CD4-positive, alpha-beta T cell treated with Interleukin-1 beta for 1 hour (primary cell): ENCODE results near the gene FST.

Experiments used
- DNase-seq, 2 donors: peaks; one replicate each; pipeline ENCODE4 v3.0.0-alpha.2; 2020 to 2022

FST gene

GRCh38 chr5:53480416-53481158, at the start of gene FST:
Gene FST, plus strand, starts transcription at chr5:53480629. Its CDS starts 163 bp downstream, at chr5:53480792.
- no peak for DNase-seq

- no peak for DNase-seq
These were observed 48.8 kb upstream of the FST start for GRCh38 chr5:53431665-53432064.

- DNase-seq = no peak
These were observed 47.4 kb upstream of the FST start for GRCh38 chr5:53433026-53433425.

DNA sequence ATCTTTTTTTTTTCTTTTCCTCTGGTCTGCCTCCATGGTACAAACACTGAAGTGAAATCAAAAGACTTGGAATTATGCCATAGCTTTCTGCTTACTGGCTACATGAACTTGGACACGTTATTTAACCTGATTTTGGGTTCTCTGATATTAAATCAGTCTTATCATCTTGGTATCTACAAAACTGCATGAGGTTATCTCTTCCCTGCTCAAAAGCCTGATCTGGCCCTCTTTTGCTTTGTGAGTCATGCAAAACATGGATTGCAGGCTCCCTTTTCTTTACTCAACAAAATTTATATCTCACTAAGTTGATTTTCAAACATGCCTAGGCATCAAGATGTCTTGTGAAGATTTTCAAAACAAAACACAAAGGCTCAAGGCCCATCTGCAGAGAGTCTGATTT, 45.9 kb upstream of the FST start:
- DNase-seq = no peak

DNA sequence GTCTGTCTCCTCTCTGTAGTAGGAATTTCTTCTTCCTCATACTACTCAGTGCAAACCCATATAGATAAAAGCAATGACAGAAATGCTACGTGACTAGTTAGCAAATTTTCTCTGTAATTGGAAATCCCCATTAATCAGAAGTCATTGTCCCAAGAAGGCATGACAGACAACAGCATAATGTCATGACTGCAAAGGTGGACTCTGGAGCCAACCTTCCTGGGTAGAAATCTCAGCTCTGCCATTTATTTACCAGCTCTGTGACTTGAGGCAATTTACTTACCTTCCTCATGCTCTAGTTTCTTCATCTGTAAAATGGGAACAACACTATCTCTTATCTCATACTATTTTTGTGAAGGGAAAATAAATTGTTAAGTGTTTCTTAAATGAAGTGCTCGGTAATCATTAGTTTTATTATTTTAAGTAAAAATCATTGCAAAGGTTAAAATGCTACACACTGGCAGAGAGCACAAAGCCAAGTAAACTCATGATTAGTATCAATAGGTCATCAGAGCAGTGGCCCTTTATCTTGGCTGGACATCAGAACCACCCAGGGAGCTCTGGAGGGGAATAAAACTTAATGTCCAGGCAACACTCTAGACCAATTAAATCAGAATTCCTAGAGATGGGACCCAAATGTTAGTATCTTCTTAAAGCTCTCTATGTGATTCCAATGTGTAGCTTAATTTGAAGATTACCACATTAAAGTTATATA, 43.8 kb upstream of the FST start:
- DNase-seq = no peak

DNA sequence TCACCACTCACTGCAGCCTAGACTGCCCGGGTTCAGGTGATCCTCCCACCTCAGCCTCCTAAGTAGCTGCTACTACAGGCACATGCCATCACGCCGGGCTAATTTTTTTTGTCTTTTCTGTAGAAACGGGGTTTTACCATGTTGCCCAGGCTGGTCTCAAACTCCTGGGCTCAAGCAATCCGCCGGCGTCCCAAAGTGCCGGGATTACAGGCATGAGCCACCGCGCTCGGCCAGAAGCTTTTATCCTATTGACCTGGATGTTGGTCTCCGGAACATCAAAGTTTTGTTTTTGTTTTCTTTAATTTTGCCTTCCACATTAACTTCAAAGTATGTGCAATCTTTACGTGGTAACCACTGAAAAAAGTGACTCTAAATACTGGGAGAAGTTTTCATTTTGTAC, 42.4 kb upstream of the FST start:
- DNase-seq = no peak

DNA sequence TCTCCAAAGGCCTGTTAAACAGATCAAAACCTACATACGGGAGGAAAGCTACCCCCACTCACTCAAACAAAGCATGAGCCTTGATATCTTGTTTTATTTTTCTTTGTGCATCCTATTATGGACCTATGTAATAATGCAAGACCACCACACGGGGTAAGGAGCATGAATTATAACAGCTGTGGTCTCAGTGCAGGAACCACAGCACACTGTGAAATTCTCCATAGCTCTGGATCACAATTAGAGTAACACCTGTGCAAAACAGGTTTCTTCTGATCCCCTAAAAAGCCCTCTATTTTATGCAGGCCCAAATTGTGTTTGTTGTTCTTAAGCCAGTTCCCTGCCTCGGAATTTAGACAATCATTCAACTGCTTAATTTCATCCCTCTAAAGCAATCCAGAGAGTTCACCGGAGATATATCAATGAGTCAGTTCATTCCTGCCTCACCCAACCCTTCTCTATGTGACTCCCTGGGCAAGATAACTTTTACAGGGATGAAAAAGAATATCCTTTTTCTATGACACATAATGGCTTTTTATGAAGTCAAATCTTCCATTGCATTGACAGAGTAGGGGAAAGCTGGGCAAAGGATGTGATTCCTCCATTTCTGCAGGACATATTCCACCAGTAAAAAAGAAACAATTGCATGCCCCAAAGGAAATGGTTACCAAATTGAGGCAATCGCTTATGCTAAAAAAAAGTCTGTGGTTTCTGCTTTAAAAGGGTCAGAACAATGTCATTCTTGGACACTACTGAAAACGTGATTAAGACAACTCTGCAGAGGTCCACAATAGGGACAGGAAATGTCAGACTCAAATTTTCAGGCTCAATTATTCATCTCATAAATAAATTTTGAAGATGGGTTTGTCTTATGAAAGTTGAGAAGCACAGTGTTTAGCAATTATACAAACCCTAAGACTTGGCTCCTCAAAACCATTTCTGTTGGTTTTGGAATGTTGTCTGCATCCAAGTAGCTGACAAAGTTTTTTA, 41.6 kb upstream of the FST start:
- no peak for DNase-seq

GRCh38 chr5:53442961-53443360, 37.5 kb upstream of the FST start:
- no peak for DNase-seq

GRCh38 chr5:53445569-53445968, 34.9 kb upstream of the FST start:
- no peak for DNase-seq

- DNase-seq = no peak
These were observed 33.5 kb upstream of the FST start for GRCh38 chr5:53446908-53447307.

DNA sequence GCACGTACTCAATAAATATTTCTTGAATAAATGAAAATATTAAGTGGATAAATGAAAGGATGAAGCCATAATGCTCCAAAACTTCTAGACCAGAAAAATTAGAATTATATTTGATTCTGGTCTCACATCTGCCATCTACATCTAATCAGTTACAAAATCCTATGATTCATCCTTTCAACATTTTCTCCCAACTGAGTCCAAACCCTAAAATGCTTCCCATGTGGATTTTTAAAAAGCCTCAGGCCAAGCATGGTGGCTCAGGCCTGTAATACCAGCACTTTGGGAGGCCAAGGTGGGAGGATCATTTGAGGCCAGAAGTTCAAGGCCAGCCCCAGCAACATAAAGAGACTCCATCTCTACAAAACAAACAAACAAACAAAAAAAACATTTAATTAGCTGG, 31.6 kb upstream of the FST start:
- no peak for DNase-seq

GRCh38 chr5:53453898-53454718, 26.3 kb upstream of the FST start:
- no peak for DNase-seq

DNA sequence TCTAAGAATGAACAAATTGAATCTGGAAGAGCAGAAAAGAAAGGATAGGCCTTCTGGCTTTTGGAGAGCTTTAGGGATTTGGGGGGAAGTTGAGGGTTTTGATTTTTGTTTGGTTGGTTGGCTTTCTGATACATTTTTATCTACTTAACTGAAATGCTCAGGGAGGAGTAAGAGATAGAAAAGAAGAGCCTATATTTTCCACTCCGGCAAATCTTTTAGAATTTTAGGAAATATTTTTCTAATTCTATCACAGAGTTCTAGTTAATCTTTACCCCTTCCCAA, 25.8 kb upstream of the FST start:
- DNase-seq = no peak

DNA sequence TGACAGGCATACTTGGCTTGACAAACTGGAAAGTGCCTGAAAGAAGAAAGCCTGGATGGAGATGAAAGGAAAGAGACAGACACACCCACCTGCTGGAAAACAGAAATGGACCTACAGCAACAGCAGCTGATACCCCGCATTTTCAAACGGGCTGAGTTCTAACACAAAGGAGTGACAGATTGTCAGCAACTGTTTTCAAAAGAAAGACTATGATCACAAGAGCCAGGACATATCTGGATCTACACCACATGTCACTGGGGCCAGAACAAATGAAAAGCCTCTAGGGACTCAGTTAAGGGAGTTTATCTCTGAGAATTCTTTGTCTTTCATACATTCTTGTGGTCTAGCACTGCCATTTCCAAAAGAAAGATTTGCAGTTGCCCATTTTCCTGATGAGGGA, 24.1 kb upstream of the FST start:
- DNase-seq = no peak

DNA sequence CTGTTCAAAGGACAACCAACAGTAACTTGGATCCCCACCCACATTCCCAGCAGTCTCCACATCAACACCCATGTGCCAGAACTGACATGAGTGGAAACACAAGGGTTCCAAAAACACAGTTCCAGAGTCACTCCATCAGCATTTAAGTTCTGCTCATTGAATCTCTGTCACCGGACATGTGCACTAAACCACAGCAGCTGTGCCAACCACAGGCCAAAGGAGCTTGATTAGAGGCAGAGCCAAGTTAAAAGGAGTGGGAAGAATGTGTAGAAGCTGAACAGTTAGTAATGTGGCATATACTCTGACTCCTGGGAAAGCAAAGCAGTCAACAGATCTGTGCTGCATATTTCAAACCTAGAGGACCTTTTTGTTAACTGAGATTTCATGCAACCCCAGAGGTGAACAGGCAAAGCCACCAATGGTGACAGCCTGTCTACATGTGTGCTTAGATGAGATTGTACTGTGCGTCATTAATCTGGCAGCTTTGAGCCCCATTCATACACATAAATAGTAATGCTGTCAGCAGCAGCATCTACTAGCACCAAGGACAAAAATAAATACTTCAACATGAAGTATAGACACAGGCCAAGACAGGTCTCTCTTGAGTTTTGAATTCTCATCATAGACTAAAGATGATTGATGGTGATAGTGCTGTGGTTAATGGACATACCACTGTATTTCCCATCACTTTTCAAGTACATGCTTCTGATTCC, 16.4 kb upstream of the FST start:
- DNase-seq = no peak

DNA sequence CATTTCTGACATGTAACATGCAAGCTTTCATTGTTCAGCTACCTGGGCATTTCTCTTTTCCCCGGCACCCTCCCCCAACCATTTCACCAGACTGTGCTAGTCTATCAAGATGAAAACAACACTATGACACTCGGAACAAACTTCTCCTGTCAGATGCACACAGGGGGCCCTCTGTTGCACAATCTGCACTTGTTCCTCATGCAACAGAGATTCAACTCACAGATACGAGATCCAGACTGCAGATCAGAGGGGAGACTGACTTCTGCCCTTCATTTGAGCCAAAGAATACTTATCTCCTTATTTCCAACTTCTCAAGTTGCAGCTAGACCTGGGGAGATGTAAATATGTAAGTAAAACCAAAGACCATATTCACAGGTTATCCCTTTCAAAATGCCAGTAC, 15.7 kb upstream of the FST start:
- no peak for DNase-seq

DNA sequence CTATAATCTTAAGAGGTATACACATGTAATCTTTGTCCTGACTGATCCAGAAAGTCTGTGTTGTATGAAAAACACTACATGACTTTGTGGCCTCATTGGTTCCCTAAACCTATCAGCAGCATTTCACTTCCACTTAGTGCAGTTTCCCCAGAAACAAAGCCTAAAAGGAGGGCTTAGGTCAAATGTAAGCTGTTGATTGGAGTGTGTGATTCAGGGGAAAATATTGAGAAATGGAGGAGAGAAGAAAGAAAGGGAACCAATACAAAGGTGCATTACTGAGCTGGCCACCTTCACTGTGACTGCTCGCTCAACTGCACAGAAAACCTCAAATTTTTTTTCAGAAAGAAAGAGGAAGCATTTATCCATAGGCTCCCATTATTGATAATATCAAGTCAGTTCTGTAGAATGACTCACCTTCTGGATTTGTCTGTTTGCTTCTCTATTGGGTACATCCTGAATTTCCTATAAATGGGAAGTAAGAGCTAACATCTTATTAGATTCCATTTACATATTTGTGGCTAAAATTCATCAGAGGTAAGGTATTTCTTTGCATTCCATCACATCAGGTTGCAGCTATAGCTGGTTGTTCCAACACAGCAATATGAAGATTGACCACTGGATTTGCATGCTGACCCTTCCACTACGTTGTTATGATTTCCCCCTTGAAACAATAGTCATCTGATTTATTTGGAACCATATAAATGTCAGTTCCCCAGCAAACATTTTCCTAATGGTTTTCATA, 10.3 kb upstream of the FST start:
- DNase-seq = no peak

DNA sequence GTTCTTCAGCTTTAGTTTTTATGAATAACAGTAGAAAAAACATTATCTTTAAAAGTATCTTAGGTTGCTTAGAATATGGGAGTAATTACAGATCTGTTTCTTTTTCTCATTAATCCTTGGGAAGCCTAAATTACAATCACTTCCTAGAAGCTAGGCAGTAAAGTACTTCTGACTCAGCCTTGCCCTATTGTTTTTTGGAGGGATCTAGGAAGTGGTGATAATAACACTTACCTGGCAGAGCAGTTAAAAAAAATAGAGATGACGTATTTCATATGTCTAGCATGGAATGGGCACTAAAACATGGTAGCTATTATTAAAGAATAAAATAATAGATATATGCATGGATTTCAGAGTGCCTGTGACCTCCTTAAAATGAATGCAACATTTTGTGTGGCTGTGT, 8.2 kb upstream of the FST start:
- DNase-seq = no peak

GRCh38 chr5:53472720-53473510, 7.5 kb upstream of the FST start:
- no peak for DNase-seq

DNA sequence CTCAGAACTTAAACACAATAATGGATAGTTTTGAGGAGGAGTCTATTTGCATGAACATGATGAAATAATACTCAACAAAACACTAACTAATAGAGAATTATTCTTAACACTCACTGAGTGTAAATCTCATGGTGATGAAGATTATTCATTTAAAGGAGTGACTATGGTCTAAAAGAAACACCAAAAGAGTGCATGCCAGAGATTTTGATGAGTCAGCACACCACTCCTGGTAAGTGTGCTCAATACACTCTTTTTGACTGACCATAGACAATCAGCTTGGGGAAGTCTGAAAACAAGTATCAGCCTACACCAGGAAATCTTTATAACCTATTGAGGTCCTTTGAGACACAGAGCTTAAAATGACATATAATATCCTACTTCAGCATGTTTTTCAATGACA, 6.8 kb upstream of the FST start:
- no peak for DNase-seq

DNA sequence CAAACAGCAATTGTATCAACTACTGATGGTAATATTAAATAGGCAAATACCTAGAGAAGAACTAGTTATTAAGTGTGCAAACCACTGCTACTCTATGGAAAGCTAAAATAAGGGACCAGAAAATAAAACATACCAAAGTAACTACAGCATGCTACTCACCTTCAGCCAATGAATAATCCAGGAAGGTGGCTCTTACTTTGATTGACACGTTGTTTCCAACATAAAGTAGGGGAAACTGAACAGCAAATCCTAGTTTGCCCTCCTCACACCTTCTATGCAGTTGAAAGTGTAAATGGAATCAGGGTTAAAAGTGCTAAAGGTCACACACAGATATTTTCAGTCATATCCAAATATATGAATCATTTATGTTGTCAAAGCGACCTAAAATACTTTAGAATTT, 5.1 kb upstream of the FST start:
- no peak for DNase-seq
